Cardiac septum (tissue), 1 donor: ENCODE measurements around the gene KCNIP4. TPM values are rescaled to one million over a fixed set of nuclear protein-coding genes. Genes with fewer than 3 reads are reported as not detected.

Source experiments
- DNase-seq: peaks from one replicate; pipeline ENCODE4 v3.0.0-alpha.2; 2020; ENCODE audit warnings: low spot score
- intact Hi-C: fragments of 100-400 bp; cut with DNase I; formaldehyde crosslinking; loops from one replicate; pipeline ENCODE4 v1.14.0; 2022
- total RNA-seq: library from RNA; stranded (reverse); fragmentation: NEBNext Ultra II Directional; extraction: Animal tissue kit (Norgen Biotek cat#: 25700); gene quantifications from one replicate; pipeline ENCODE4 v1.2.1, GENCODE V29; 2021
- donor health status: DM: no; HTN: no; CAD: no.

The KCNIP4 gene
- total RNA-seq, 1 donor from 2014 or later = not detected

- no peak for DNase-seq
- intact Hi-C loops = no loop called here
Measured at GRCh38 chr4:21722157-21722839, 226.3 kb downstream of the KCNIP4 start.

- intact Hi-C loops = no loop called here
- no peak for DNase-seq
Measured at GRCh38 chr4:21716531-21716930, 232.0 kb downstream of the KCNIP4 start.

GRCh38 chr4:21710179-21710835 lies 238.3 kb downstream of the KCNIP4 start:
- DNase-seq = no peak
- intact Hi-C loops = no loop called here

GRCh38 chr4:21709761-21710160 lies 238.8 kb downstream of the KCNIP4 start:
- intact Hi-C loops = no loop called here
- no peak for DNase-seq

GRCh38 chr4:21709031-21709430 lies 239.5 kb downstream of the KCNIP4 start:
- no peak for DNase-seq
- intact Hi-C loops = no loop called here

- intact Hi-C loops = no loop called here
- no peak for DNase-seq
Measured at GRCh38 chr4:21699446-21699845, 249.1 kb downstream of the KCNIP4 start.

GRCh38 chr4:21697583-21697982 lies 251.0 kb downstream of the KCNIP4 start:
- DNase-seq = no peak
- intact Hi-C loops = no loop called here

GRCh38 chr4:21695141-21695540 lies 253.4 kb downstream of the KCNIP4 start:
- intact Hi-C loops = no loop called here
- DNase-seq = no peak

- DNase-seq = no peak
- intact Hi-C loops = no loop called here
Measured at GRCh38 chr4:21692241-21692640, 256.3 kb downstream of the KCNIP4 start.

GRCh38 chr4:21688596-21689265 lies 259.8 kb downstream of the KCNIP4 start:
- no peak for DNase-seq
- intact Hi-C loops = no loop called here

GRCh38 chr4:21685911-21686310 lies 262.7 kb downstream of the KCNIP4 start:
- intact Hi-C loops = no loop called here
- no peak for DNase-seq

GRCh38 chr4:21680326-21680898 lies 268.2 kb downstream of the KCNIP4 start:
- DNase-seq = no peak
- intact Hi-C loops = no loop called here

GRCh38 chr4:21678711-21679110 lies 269.9 kb downstream of the KCNIP4 start:
- intact Hi-C loops = no loop called here

GRCh38 chr4:21677173-21677572 lies 271.4 kb downstream of the KCNIP4 start:
- DNase-seq = no peak
- intact Hi-C loops = no loop called here

More at GRCh38 chr4:21678711-21679110, 269.9 kb downstream of the KCNIP4 start:
- no peak for DNase-seq

GRCh38 chr4:21664355-21664754 lies 284.2 kb downstream of the KCNIP4 start:
- no peak for DNase-seq
- intact Hi-C loops = no loop called here

GRCh38 chr4:21656832-21657231 lies 291.7 kb downstream of the KCNIP4 start:
- intact Hi-C loops = no loop called here
- DNase-seq = no peak

GRCh38 chr4:21655031-21655430 lies 293.5 kb downstream of the KCNIP4 start:
- intact Hi-C loops = no loop called here
- DNase-seq = no peak

- no peak for DNase-seq
- intact Hi-C loops = no loop called here
Measured at GRCh38 chr4:21652508-21653231, 295.9 kb downstream of the KCNIP4 start.

GRCh38 chr4:21649391-21650090 lies 299.0 kb downstream of the KCNIP4 start:
- DNase-seq = no peak
- intact Hi-C loops = no loop called here
